Vagina (tissue), 2 donors: Measurements from ENCODE around the gene PLCE1. TPM values are rescaled to one million over a fixed set of nuclear protein-coding genes. Genes with fewer than 3 reads are reported as not detected.
A peak's percentile ranks its signal among the peaks of the same experiment; 100 is the strongest.

Experiments
- DNase-seq, 2 donors: peaks; one replicate each; pipeline ENCODE4 v3.0.0-alpha.2; 2017; ENCODE audit errors: extremely low spot score in 2 of 2
- H3K27ac ChIP-seq: fragments of 200-600 bp; sonication (generic); one replicate; pipeline ENCODE4 v1.5.1; 2019
- H3K27me3 ChIP-seq: fragments of 200-600 bp; sonication (generic); one replicate; pipeline ENCODE4 v1.5.1; 2019
- H3K36me3 ChIP-seq, 2 donors: fragments of 200-600 bp; sonication (generic); one replicate each; pipeline ENCODE4 v1.5.1; 2017 to 2019
- H3K4me1 ChIP-seq: fragments of 200-600 bp; sonication (generic); one replicate; pipeline ENCODE4 v1.5.1; 2019
- H3K4me3 ChIP-seq, 2 donors: fragments of 200-600 bp; sonication (generic); 1 replicate in 1 of 2; 2 replicates in 1 of 2; pipeline ENCODE4 v1.5.1; 2016 to 2019
- H3K9me3 ChIP-seq: fragments of 200-600 bp; sonication (generic); one replicate; pipeline ENCODE4 v1.5.1; 2019
- POLR2A ChIP-seq, 2 donors: fragments of 450-650 bp; IDR thresholded peaks; one replicate each; pipeline ENCODE4 v1.6.1; 2017; ENCODE audit warnings: antibody characterized with exemption in 2 of 2, mild to moderate bottlenecking in 2 of 2, moderate library complexity in 2 of 2
- POLR2AphosphoS5 ChIP-seq, 2 donors: sonication (generic); formaldehyde crosslinking; IDR thresholded peaks; one replicate each; pipeline ENCODE4 v1.9.0; 2017; ENCODE audit warnings: antibody characterized with exemption in 2 of 2, mild to moderate bottlenecking in 2 of 2, low read depth in 1 of 2; ENCODE audit not compliant: insufficient read depth in 1 of 2
- intact Hi-C: fragments of 100-400 bp; cut with DNase I; formaldehyde crosslinking; loops from one replicate; pipeline ENCODE4 v1.15.1; 2023
- total RNA-seq: library from RNA; depleted of rRNA; stranded (reverse); fragments of >200 nt; gene quantifications from one replicate; pipeline ENCODE4 v1.2.3, GENCODE V29; 2016
- TF ChIP-seq, protein P1 (sequence below), 3 experiments: fragments of 450-650 bp in 2 of 3; fragments of 200-600 bp in 1 of 3; sonication (generic) in 1 of 3; IDR thresholded peaks; one replicate each; pipeline ENCODE4 v1.5.1; 2017 to 2019; ENCODE audit warnings: antibody characterized with exemption in 3 of 3, mild to moderate bottlenecking in 2 of 3, moderate library complexity in 2 of 3

PLCE1 gene
- total RNA-seq, 1 donor from 2014 or later = 13.0 TPM

DNA sequence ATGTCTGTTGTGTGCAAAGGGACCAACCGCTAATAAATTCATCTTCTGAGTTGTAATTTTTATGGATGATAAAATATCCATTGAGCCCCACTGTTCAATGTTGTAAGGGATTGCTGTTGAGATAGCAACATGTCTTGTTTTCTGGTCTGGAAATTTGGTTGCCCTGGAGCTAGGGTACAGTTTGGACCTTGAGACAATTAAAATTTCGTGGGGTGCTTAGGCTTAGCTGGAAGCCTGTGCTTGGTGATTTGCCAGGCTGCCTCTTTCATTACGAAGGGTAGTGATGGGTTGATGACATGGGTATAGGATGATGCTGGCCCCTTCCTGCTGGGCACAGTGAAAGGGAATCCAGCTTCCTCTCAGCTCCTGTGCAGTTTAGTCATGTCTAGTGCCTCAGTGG is 43.6 kb downstream of the PLCE1 start:
- no peak overlapping the region for H3K27ac ChIP-seq
- no peaks in the 10 kb centered on the region for H3K27me3 ChIP-seq
- H3K4me3 ChIP-seq = no peak overlapping the region
- intact Hi-C loops = no loop called here
- DNase-seq = no peak
- TF ChIP-seq POLR2AphosphoS5 (IDR thresholded peaks at IDR 0.05; ENCODE audit: insufficient read depth in 1 of 2, low read depth in 1 of 2) (no peak), POLR2A (IDR thresholded peaks at IDR 0.05) (no peak)
- TF ChIP-seq, protein P1, sequence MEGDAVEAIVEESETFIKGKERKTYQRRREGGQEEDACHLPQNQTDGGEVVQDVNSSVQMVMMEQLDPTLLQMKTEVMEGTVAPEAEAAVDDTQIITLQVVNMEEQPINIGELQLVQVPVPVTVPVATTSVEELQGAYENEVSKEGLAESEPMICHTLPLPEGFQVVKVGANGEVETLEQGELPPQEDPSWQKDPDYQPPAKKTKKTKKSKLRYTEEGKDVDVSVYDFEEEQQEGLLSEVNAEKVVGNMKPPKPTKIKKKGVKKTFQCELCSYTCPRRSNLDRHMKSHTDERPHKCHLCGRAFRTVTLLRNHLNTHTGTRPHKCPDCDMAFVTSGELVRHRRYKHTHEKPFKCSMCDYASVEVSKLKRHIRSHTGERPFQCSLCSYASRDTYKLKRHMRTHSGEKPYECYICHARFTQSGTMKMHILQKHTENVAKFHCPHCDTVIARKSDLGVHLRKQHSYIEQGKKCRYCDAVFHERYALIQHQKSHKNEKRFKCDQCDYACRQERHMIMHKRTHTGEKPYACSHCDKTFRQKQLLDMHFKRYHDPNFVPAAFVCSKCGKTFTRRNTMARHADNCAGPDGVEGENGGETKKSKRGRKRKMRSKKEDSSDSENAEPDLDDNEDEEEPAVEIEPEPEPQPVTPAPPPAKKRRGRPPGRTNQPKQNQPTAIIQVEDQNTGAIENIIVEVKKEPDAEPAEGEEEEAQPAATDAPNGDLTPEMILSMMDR (IDR thresholded peaks at IDR 0.05) = no peak
- peaks cover 10% of the 10 kb centered on the region for H3K4me1 ChIP-seq
- H3K9me3 ChIP-seq = no peaks in the 10 kb centered on the region
- no peaks in the 10 kb centered on the region for H3K36me3 ChIP-seq

DNA sequence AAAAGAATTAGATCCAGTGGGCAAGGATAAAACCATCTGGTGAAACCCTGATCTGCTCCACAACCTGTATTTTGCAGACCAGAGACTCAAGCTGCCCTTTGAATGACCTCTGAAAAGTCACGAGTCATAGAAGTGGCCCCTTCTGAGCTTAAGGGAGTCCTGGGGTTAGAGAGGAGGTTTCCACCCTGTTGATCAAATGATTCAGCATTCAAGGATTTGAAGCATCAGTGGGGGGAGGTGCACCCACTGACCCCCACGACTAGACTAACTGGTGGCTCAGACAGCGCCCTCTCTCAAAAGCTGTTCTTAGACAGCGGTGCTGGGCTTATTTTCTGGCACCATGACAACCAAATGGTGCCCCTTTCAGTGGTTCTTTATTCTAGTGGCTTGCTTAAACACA is 44.3 kb downstream of the PLCE1 start:
- Histone ChIP-seq H3K27me3 (no peaks in the 10 kb centered on the region), H3K27ac (no peak overlapping the region), H3K36me3 (no peaks in the 10 kb centered on the region), H3K4me3 (no peak overlapping the region), H3K9me3 (no peaks in the 10 kb centered on the region), H3K4me1 (peaks cover 10% of the 10 kb centered on the region)
- TF ChIP-seq POLR2A (IDR thresholded peaks at IDR 0.05) (no peak), POLR2AphosphoS5 (IDR thresholded peaks at IDR 0.05; ENCODE audit: insufficient read depth in 1 of 2, low read depth in 1 of 2) (no peak)
- TF ChIP-seq, protein P1 (IDR thresholded peaks at IDR 0.05) = no peak
- no peak for DNase-seq
- intact Hi-C loops = no loop called here

DNA sequence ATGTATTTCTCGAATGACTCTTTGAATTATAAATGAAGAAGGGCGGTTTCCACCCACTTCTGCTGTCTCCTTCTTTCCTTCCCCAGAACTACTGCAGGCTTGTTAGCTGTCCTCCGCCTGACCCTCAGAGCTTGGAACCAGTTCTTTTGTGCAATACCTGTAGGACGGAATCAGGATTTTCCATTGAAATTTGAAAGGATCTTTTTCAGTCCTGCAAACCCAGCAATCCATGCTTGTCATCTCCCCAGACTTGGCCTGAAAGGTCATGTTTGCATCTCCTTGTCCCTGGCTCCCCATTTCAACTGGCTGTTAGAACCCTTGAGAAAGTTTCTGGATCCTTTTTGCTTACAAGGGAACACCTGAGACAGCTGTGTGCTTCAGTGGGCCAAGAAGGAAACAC is 47.5 kb downstream of the PLCE1 start:
- no peak overlapping the region for H3K27ac ChIP-seq
- H3K4me3 ChIP-seq = no peak overlapping the region
- no peaks in the 10 kb centered on the region for H3K9me3 ChIP-seq
- H3K27me3 ChIP-seq = no peaks in the 10 kb centered on the region
- H3K36me3 ChIP-seq = no peaks in the 10 kb centered on the region
- TF ChIP-seq POLR2A (IDR thresholded peaks at IDR 0.05) (no peak), POLR2AphosphoS5 (IDR thresholded peaks at IDR 0.05; ENCODE audit: insufficient read depth in 1 of 2, low read depth in 1 of 2) (no peak)
- TF ChIP-seq, protein P1 (IDR thresholded peaks at IDR 0.05) = no peak
- intact Hi-C loops = no loop called here
- no peak for DNase-seq
- H3K4me1 ChIP-seq = peaks cover 21% of the 10 kb centered on the region

DNA sequence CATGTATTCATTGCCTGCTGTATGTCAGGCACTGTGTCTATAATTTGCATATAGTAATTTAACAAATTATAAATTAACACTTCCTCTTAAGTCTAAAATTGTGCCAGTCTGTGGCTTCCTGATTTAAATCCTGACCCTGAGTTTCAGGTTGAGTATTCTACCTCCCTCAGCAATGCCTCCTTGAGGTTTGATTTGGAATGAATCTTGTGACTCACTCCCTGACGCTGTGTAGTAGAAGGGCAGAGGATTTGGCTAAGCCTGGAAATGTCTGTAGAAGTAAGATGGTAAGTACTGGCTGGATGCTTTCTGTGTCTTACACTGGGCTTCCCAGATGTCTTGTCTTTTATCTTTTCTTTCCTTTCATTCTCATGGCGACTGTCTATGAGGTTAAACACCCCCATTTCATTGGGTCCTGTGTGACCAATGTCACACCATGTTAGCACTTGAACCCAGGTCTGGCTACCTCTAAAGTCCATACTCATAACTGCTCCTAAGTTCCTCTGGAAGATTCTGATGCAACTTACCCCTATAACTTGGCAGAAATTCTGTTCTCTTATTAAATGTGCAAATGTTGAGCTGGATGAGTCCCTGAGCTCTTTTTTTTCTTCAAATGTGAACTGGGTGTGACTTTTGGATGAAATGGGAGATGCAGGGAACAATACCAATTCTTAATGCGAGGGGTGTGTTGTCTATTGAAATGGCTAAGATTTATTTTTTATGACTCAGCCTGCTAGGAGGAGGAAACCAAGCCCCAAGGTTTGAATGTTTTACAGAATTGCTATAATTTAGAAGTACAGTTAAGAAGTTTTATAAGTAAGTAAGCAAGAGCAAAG is 48.5 kb downstream of the PLCE1 start:
- Histone ChIP-seq H3K27ac (no peak overlapping the region), H3K4me3 (no peak overlapping the region)

DNA sequence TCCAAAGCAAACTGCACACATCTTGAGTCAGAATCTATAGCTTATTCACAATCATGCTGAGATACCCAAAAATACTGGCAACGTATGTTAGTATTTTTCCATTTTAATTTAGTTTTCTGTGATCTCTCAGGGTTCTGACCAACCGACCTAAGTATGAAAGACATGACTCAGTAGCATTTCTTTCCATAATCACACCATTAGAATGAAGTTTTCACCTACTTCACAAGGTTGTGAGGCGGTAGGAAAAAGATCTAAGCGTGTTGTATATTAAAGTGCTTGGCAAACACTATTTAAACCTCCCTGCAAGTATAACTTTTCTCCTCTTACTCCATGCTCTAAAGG is 49.1 kb downstream of the PLCE1 start:
- Histone ChIP-seq H3K4me1 (peaks cover 21% of the 10 kb centered on the region), H3K36me3 (no peaks in the 10 kb centered on the region), H3K27me3 (no peaks in the 10 kb centered on the region), H3K27ac (no peak overlapping the region), H3K9me3 (no peaks in the 10 kb centered on the region), H3K4me3 (no peak overlapping the region)
- DNase-seq = no peak
- TF ChIP-seq POLR2AphosphoS5 (IDR thresholded peaks at IDR 0.05; ENCODE audit: insufficient read depth in 1 of 2, low read depth in 1 of 2) = no peak
- TF ChIP-seq POLR2A (IDR thresholded peaks at IDR 0.05) = no peak
- TF ChIP-seq, protein P1 (IDR thresholded peaks at IDR 0.05) = no peak
- intact Hi-C loops = no loop called here

More for the DNA sequence above, 48.5 kb downstream of the PLCE1 start:
- H3K27me3 ChIP-seq = no peaks in the 10 kb centered on the region
- DNase-seq = no peak
- TF ChIP-seq POLR2AphosphoS5 (IDR thresholded peaks at IDR 0.05; ENCODE audit: insufficient read depth in 1 of 2, low read depth in 1 of 2) (peak in 1 of 2 donors; percentile 65), POLR2A (IDR thresholded peaks at IDR 0.05) (no peak)
- TF ChIP-seq, protein P1 (IDR thresholded peaks at IDR 0.05) = no peak
- no peaks in the 10 kb centered on the region for H3K9me3 ChIP-seq
- intact Hi-C loops = no loop called here
- H3K4me1 ChIP-seq = peaks cover 21% of the 10 kb centered on the region
- no peaks in the 10 kb centered on the region for H3K36me3 ChIP-seq
